H1 (cell line): ENCODE data around the gene ZDHHC17. TPM values are rescaled to one million over a fixed set of nuclear protein-coding genes. Genes with fewer than 3 reads are reported as not detected.

Experiments
- CTCF ChIA-PET: fragments of 300-600 bp; sonication (Branson Sonifier 250); formaldehyde crosslinking; loops from one replicate; lab custom pipeline; 2021; ENCODE audit not compliant: partially characterized antibody; lab: Charles Lee
- POLR2A ChIA-PET: fragments of 300-600 bp; sonication (Branson Sonifier 250); formaldehyde crosslinking; loops from one replicate; lab custom pipeline; 2021; ENCODE audit warnings: inconsistent platforms; ENCODE audit not compliant: partially characterized antibody; lab: Charles Lee
- DNase-seq, 2 experiments: peaks; one replicate each; pipeline versions ENCODE4 v3.0.0 to v3.0.0-alpha.2; 2010 to 2022; ENCODE audit warnings: low spot score in 2 of 2, low read depth in 1 of 2, mixed read lengths in 1 of 2
- FAIRE-seq: peaks from 2 replicates; lab custom pipeline; 2011; peaks lifted over from hg19 to GRCh38; lab: Jason Lieb, UNC
- H2AFZ ChIP-seq: 2 replicates; pipeline ENCODE4 v1.8.1; 2012; ENCODE audit warnings: low read length, inconsistent platforms
- H2AK5ac ChIP-seq: 2 replicates; pipeline ENCODE4 v1.6.1; 2013; ENCODE audit warnings: low read depth, low read length
- H2BK120ac ChIP-seq: replicated peaks from 2 replicates; pipeline ENCODE3; 2013; ENCODE audit warnings: low read depth, low read length, inconsistent platforms
- H2BK12ac ChIP-seq: 2 replicates; pipeline ENCODE4 v1.6.1; 2013; ENCODE audit warnings: low read depth, low read length
- H2BK15ac ChIP-seq: 2 replicates; pipeline ENCODE4 v1.6.1; 2013; ENCODE audit warnings: low read length
- H2BK20ac ChIP-seq: 2 replicates; pipeline ENCODE4 v1.6.1; 2013; ENCODE audit warnings: low read length
- H2BK5ac ChIP-seq: 2 replicates; pipeline ENCODE4 v1.6.1; 2013; ENCODE audit warnings: low read depth, low read length
- H3K14ac ChIP-seq: 2 replicates; pipeline ENCODE4 v1.6.1; 2013; ENCODE audit warnings: inconsistent platforms; ENCODE audit not compliant: insufficient read length
- H3K18ac ChIP-seq: 2 replicates; pipeline ENCODE4 v1.6.1; 2013; ENCODE audit warnings: low read length; ENCODE audit errors: extremely low read depth
- H3K23ac ChIP-seq: 2 replicates; pipeline ENCODE4 v1.6.1; 2013; ENCODE audit warnings: inconsistent platforms; ENCODE audit not compliant: insufficient read length
- H3K23me2 ChIP-seq: 2 replicates; pipeline ENCODE4 v1.6.1; 2013; ENCODE audit warnings: low read depth, low read length
- H3K27ac ChIP-seq: 2 replicates; pipeline ENCODE4 v1.6.1; 2011; ENCODE audit warnings: low read depth, low read length, inconsistent platforms
- H3K27me3 ChIP-seq, 4 experiments: replicated peaks in 1 of 4; 1 replicate in 1 of 4; 2 replicates in 3 of 4; pipeline versions ENCODE4 v1.6.1 to v1.8.1; 2011 to 2013; ENCODE audit warnings: low read length in 3 of 4, mild to moderate bottlenecking in 3 of 4, inconsistent platforms in 2 of 4, mixed read lengths in 2 of 4, moderate library complexity in 1 of 4; ENCODE audit not compliant: control insufficient read depth in 3 of 4, insufficient read depth in 3 of 4; ENCODE audit errors: extremely low read depth in 1 of 4
- H3K36me3 ChIP-seq, 4 experiments: 2 replicates each; pipeline versions ENCODE4 v1.6.1 to v1.8.1; 2011 to 2013; ENCODE audit warnings: mild to moderate bottlenecking in 4 of 4, low read length in 3 of 4, moderate library complexity in 2 of 4, control low read depth in 1 of 4, inconsistent platforms in 1 of 4; ENCODE audit not compliant: insufficient read depth in 4 of 4, control insufficient read depth in 2 of 4
- H3K4ac ChIP-seq: replicated peaks from 2 replicates; pipeline ENCODE3; 2013; ENCODE audit warnings: low read length, low read depth, mixed read lengths, inconsistent platforms; ENCODE audit not compliant: insufficient read length
- H3K4me1 ChIP-seq, 4 experiments: replicated peaks in 1 of 4; 1 replicate in 1 of 4; 2 replicates in 3 of 4; pipeline versions ENCODE4 v1.6.1 to v1.8.1; 2011 to 2013; ENCODE audit warnings: low read length in 3 of 4, inconsistent platforms in 2 of 4, mixed read lengths in 1 of 4; ENCODE audit not compliant: insufficient read depth in 4 of 4, control insufficient read depth in 3 of 4
- H3K4me2 ChIP-seq, 2 experiments: 2 replicates each; pipeline versions ENCODE4 v1.6.1 to v1.8.1; 2011 to 2013; ENCODE audit warnings: low read depth in 2 of 2, low read length in 2 of 2, control low read depth in 1 of 2, inconsistent platforms in 1 of 2, mild to moderate bottlenecking in 1 of 2; ENCODE audit not compliant: insufficient read depth in 1 of 2
- H3K4me3 ChIP-seq, 4 experiments: fragments of 200-600, 300-600 bp in 1 of 4; sonication (generic), shearing (Covaris generic), sonication (Bioruptor Twin) in 1 of 4; 2 replicates each; pipeline versions ENCODE4 v1.5.1 to v1.8.1; 2011 to 2016; ENCODE audit warnings: low read length in 4 of 4, low read depth in 3 of 4, control low read depth in 2 of 4, inconsistent platforms in 2 of 4, mild to moderate bottlenecking in 2 of 4, mixed read lengths in 1 of 4, moderate library complexity in 1 of 4; ENCODE audit not compliant: insufficient read depth in 2 of 4; ENCODE audit errors: extremely low read depth in 1 of 4
- H3K56ac ChIP-seq: replicated peaks from 2 replicates; pipeline ENCODE3; 2013; ENCODE audit warnings: low read depth, mild to moderate bottlenecking, mixed read lengths, low read length, inconsistent platforms; ENCODE audit not compliant: insufficient read length
- H3K79me1 ChIP-seq: 2 replicates; pipeline ENCODE4 v1.6.1; 2013; ENCODE audit warnings: low read depth, low read length, control low read depth
- H3K79me2 ChIP-seq, 2 experiments: 2 replicates each; pipeline versions ENCODE4 v1.6.1 to v1.8.1; 2012 to 2013; ENCODE audit warnings: low read length in 2 of 2, mild to moderate bottlenecking in 2 of 2, inconsistent platforms in 1 of 2; ENCODE audit not compliant: insufficient read depth in 2 of 2, control insufficient read depth in 1 of 2
- H3K9ac ChIP-seq, 4 experiments: replicated peaks in 1 of 4; 1 replicate in 1 of 4; 2 replicates in 3 of 4; pipeline versions ENCODE4 v1.6.1 to v1.8.1; 2011 to 2013; ENCODE audit warnings: low read depth in 3 of 4, low read length in 3 of 4, control low read depth in 2 of 4, mild to moderate bottlenecking in 2 of 4, moderate library complexity in 2 of 4, inconsistent platforms in 1 of 4; ENCODE audit errors: extremely low read depth in 1 of 4
- H3K9me3 ChIP-seq, 2 experiments: 2 replicates each; pipeline versions ENCODE4 v1.6.1 to v1.8.1; 2012 to 2013; ENCODE audit warnings: mild to moderate bottlenecking in 2 of 2, moderate library complexity in 2 of 2, control low read depth in 1 of 2, inconsistent platforms in 1 of 2, low read depth in 1 of 2, low read length in 1 of 2, mixed read lengths in 1 of 2; ENCODE audit not compliant: insufficient read depth in 2 of 2
- H4K20me1 ChIP-seq, 2 experiments: replicated peaks in 1 of 2; 2 replicates each; pipeline versions ENCODE3 to v1.8.1; 2011 to 2013; ENCODE audit warnings: inconsistent platforms in 2 of 2, low read length in 2 of 2, mild to moderate bottlenecking in 1 of 2; ENCODE audit not compliant: insufficient read depth in 2 of 2, control insufficient read depth in 1 of 2
- H4K5ac ChIP-seq: 2 replicates; pipeline ENCODE4 v1.6.1; 2013; ENCODE audit warnings: low read length, low read depth, mixed read lengths, inconsistent platforms; ENCODE audit not compliant: insufficient read length
- H4K8ac ChIP-seq: 2 replicates; pipeline ENCODE4 v1.8.0; 2013; ENCODE audit warnings: mild to moderate bottlenecking, moderate library complexity, low read length, inconsistent platforms; ENCODE audit not compliant: insufficient read depth; ENCODE audit errors: extremely low read depth
- H4K91ac ChIP-seq: replicated peaks from 2 replicates; pipeline ENCODE3; 2013; ENCODE audit warnings: low read length, mixed read lengths, inconsistent platforms; ENCODE audit not compliant: insufficient read length
- CEBPB ChIP-seq: IDR thresholded peaks from 2 replicates; pipeline ENCODE4 v1.6.1; 2012; ENCODE audit warnings: low read depth, low read length
- CREB1 ChIP-seq: IDR thresholded peaks from 2 replicates; pipeline ENCODE4 v1.6.1; 2012; ENCODE audit warnings: inconsistent platforms
- FOSL1 ChIP-seq: IDR thresholded peaks from 2 replicates; pipeline ENCODE4 v1.6.1; 2011; ENCODE audit warnings: mild to moderate bottlenecking, low read depth, low read length, moderate library complexity; ENCODE audit not compliant: insufficient read depth
- HDAC2 ChIP-seq, 2 experiments: fragments of 300-600 bp in 1 of 2; sonication (generic) in 1 of 2; IDR thresholded peaks; 2 replicates each; pipeline ENCODE4 v1.6.1; 2011 to 2012; ENCODE audit warnings: low read depth in 2 of 2, low read length in 2 of 2, mild to moderate bottlenecking in 2 of 2, moderate library complexity in 2 of 2, borderline replicate concordance in 1 of 2, inconsistent platforms in 1 of 2
- MAFK ChIP-seq: IDR thresholded peaks from 2 replicates; pipeline ENCODE4 v1.6.1; 2012; ENCODE audit warnings: low read depth, mild to moderate bottlenecking, improper control_type of control experiment, low read length
- RFX5 ChIP-seq: IDR thresholded peaks from 2 replicates; pipeline ENCODE4 v1.6.1; 2011; ENCODE audit warnings: low read depth, low read length, improper control_type of control experiment, borderline replicate concordance
- SP2 ChIP-seq: IDR thresholded peaks from 2 replicates; pipeline ENCODE4 v1.6.1; 2012; ENCODE audit warnings: mild to moderate bottlenecking, low read length, inconsistent platforms
- SP4 ChIP-seq: IDR thresholded peaks from 2 replicates; pipeline ENCODE4 v1.6.1; 2012; ENCODE audit warnings: low read length, inconsistent platforms
- TAF7 ChIP-seq: optimal IDR thresholded peaks from 2 replicates; pipeline ENCODE3; 2011; ENCODE audit warnings: low read depth, mild to moderate bottlenecking, inconsistent platforms, low read length, moderate library complexity, borderline replicate concordance
- TEAD4 ChIP-seq: IDR thresholded peaks from 2 replicates; pipeline ENCODE4 v1.6.1; 2012; ENCODE audit warnings: low read depth, low read length, inconsistent platforms, mixed read lengths
- YY1 ChIP-seq: IDR thresholded peaks from 2 replicates; pipeline ENCODE4 v1.6.1; 2011; ENCODE audit warnings: low read depth, mild to moderate bottlenecking, low read length
- WGBS, 2 experiments: shearing (Covaris generic) in 1 of 2; methylation state at CpG; one replicate each; pipeline versions ENCODE4 v1.1.6 to v1.1.7; 2013 to 2015; ENCODE audit warnings: low lambda C conversion rate in 2 of 2, mixed read lengths in 2 of 2, inconsistent platforms in 1 of 2, low coverage in 1 of 2, missing lambda C conversion rate in 1 of 2; ENCODE audit not compliant: insufficient replicate concordance in 2 of 2, insufficient coverage in 1 of 2, insufficient read length in 1 of 2; ENCODE audit errors: extremely low coverage in 1 of 2, missing lambda C conversion rate in 1 of 2; 5-methylcytosine and 5-hydroxymethylcytosine counted together
- polyA plus RNA-seq, 7 experiments: library from polyadenylated mRNA; depleted of rRNA in 3 of 7; stranded (reverse) in 5 of 7; unstranded in 2 of 7; fragments of >200 nt in 5 of 7; fragments of 200-250 nt in 2 of 7; gene quantifications; 1 replicate in 5 of 7; 2 replicates in 1 of 7; 4 replicates in 1 of 7; pipeline versions ENCODE4 v1.2.1 to v1.2.3, GENCODE V29; 2011 to 2013; ENCODE audit warnings: missing spikeins in 2 of 7, mixed read lengths in 2 of 7
- total RNA-seq: library from RNA; stranded (reverse); fragmentation: NEBNext Ultra II Directional; extraction: Animal tissue kit (Norgen Biotek cat#: 25700); gene quantifications from 2 replicates; pipeline ENCODE4 v1.2.1, GENCODE V29; 2021

The ZDHHC17 gene
- total and polyA plus RNA-seq, 2 of the 8 experiments (the other 6 are each of a cell fraction or from before 2014, with no cell fraction given) = 27.6 to 28.9 TPM

- H3K4me1 ChIP-seq = no peaks in the 10 kb centered on the region
- H2AK5ac ChIP-seq = no peak overlapping the region
- H2BK120ac ChIP-seq = no peak overlapping the region
- FAIRE-seq (no peak), DNase-seq (no peak)
- H3K14ac ChIP-seq = no peak overlapping the region
- H3K23me2 ChIP-seq = no peaks in the 10 kb centered on the region
- 82% methylated on average over 1 of the region's 1 CpG; no CpG with 5 or more reads in 1 of the 2 experiments for WGBS, 2 experiments
- no peak overlapping the region for H2BK12ac ChIP-seq
- H2BK15ac ChIP-seq = no peak overlapping the region
- H3K9ac ChIP-seq = no peak overlapping the region
- H3K18ac ChIP-seq = no peak overlapping the region
- no peaks in the 10 kb centered on the region for H3K36me3 ChIP-seq
- no peaks in the 10 kb centered on the region for H3K79me1 ChIP-seq
- no peak overlapping the region for H3K4ac ChIP-seq
- no peaks in the 10 kb centered on the region for H3K27me3 ChIP-seq
- H3K79me2 ChIP-seq = no peaks in the 10 kb centered on the region
- no peak overlapping the region for H4K91ac ChIP-seq
- H4K20me1 ChIP-seq = no peaks in the 10 kb centered on the region
- no peak overlapping the region for H2BK20ac ChIP-seq
- no peak overlapping the region for H3K4me2 ChIP-seq
- H2AFZ ChIP-seq = no peak overlapping the region
- POLR2A ChIA-PET = no interaction called here
- H3K23ac ChIP-seq = no peak overlapping the region
- H3K56ac ChIP-seq = no peak overlapping the region
- H2BK5ac ChIP-seq = no peak overlapping the region
- no peak overlapping the region for H4K8ac ChIP-seq
- H3K4me3 ChIP-seq = no peak overlapping the region
- no peaks in the 10 kb centered on the region for H3K9me3 ChIP-seq
- CTCF ChIA-PET = no interaction called here
- no peak overlapping the region for H4K5ac ChIP-seq
- H3K27ac ChIP-seq = no peak overlapping the region
- TF ChIP-seq FOSL1 (no peak), TAF7 (no peak), SP4 (no peak), TEAD4 (no peak), YY1 (no peak), MAFK (no peak), SP2 (no peak), CEBPB (no peak), CREB1 (no peak), HDAC2 (IDR thresholded peaks at IDR 0.05; ENCODE audit: borderline replicate concordance in 1 of 2, low read depth in 2 of 2, low read length in 2 of 2) (no peak), RFX5 (no peak)
Observed at GRCh38 chr12:76746516-76746915, 17.4 kb upstream of the ZDHHC17 start.
